HEK293T (cell line): ENCODE measurements around the gene TIMM44.

Source experiments
- ARNT ChIP-seq: fragments of 450-650 bp; IDR thresholded peaks from 2 replicates; pipeline ENCODE4 v1.6.1; 2017; ENCODE audit warnings: mild to moderate bottlenecking
- BHLHE40 ChIP-seq: fragments of 450-650 bp; IDR thresholded peaks from 2 replicates; pipeline ENCODE4 v1.6.1; 2016; ENCODE audit warnings: mild to moderate bottlenecking, moderate library complexity, borderline replicate concordance
- CTBP1 ChIP-seq: fragments of 450-650 bp; IDR thresholded peaks from 2 replicates; pipeline ENCODE4 v1.6.1; 2016; ENCODE audit warnings: borderline replicate concordance
- FOXM1 ChIP-seq: fragments of 450-650 bp; IDR thresholded peaks from 2 replicates; pipeline ENCODE4 v1.6.1; 2017; ENCODE audit warnings: mild to moderate bottlenecking, borderline replicate concordance
- SP1 ChIP-seq: fragments of 450-650 bp; IDR thresholded peaks from 2 replicates; pipeline ENCODE4 v1.6.1; 2017
- TF ChIP-seq, protein P1 (sequence below): fragments of 450-650 bp; IDR thresholded peaks from 2 replicates; pipeline ENCODE4 v1.6.1; 2016

DNA sequence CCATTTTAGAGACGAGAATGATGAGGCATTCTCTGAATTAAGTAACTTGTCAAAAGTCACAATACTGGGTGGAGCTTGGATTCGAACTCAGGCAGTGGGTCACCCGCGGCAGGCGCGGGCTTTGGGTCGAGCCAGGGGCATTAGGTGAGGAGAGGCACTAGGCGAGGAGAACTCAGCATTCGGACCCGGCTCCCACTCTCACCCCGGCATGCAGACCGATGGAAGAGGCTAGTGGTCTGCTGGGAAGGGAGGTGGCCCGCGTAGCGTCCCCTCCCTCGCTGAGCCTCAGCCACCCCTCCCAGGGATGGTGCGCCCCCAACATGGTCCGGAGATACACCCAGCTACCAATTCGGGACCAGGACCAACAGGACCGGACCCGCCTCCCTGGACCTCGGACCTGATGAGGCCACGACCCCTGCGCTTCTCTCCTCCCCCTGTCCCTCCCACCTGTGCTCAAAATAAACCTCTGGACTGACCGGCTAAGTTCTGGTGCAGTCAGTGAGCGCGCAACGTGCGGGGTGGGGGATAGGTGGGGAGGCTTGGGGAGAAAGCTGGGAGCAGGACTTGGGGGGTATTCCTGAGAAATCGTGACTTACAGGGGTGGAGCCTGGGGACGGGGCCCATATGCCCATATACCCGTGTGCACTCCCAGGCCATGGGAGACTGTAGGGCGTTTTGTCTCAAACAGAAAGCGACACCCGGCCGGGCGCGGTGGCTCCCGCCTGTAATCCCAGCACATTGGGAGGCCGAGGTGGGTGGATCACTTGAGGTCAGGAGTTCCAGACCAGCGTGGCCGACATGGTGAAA lies 24.6 kb downstream of the TIMM44 start:
- TF ChIP-seq ARNT (no peak), CTBP1 (no peak), BHLHE40 (no peak), FOXM1 (no peak), SP1 (no peak)
- TF ChIP-seq, protein P1, sequence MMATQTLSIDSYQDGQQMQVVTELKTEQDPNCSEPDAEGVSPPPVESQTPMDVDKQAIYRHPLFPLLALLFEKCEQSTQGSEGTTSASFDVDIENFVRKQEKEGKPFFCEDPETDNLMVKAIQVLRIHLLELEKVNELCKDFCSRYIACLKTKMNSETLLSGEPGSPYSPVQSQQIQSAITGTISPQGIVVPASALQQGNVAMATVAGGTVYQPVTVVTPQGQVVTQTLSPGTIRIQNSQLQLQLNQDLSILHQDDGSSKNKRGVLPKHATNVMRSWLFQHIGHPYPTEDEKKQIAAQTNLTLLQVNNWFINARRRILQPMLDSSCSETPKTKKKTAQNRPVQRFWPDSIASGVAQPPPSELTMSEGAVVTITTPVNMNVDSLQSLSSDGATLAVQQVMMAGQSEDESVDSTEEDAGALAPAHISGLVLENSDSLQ, result no peak
